ENCODE measurements around the gene RRAGB. TPM values are rescaled to one million over a fixed set of nuclear protein-coding genes. Genes with fewer than 3 reads are reported as not detected.

Gene RRAGB
- polyA plus RNA-seq, 3 donors, result 8.7 to 27.8 (median 16.3) TPM

- Mint-ChIP-seq H3K27ac (no peak overlapping the region), H3K27me3 (ENCODE audit: low read depth in 3 of 3) (peaks cover 0 to 6% (median 0%) of the 10 kb centered on the region in 3 donors), H3K4me1 (no peaks in the 10 kb centered on the region), H3K36me3 (no peaks in the 10 kb centered on the region), H3K9me3 (peaks cover 0 to 6% (median 0%) of the 10 kb centered on the region in 7 donors), H3K4me3 (no peak overlapping the region)
- Histone ChIP-seq H3K4me3 (replicated peaks in 1 of 3; ENCODE audit: low read depth in 2 of 3, low read length in 3 of 3) (no peak overlapping the region), H3K4me1 (ENCODE audit: control insufficient read depth in 1 of 2, insufficient read depth in 2 of 2, low read length in 2 of 2) (no peaks in the 10 kb centered on the region), H3K79me2 (ENCODE audit: insufficient read depth, low read length) (no peaks in the 10 kb centered on the region), H4K20me1 (ENCODE audit: insufficient read depth, low read length) (no peaks in the 10 kb centered on the region), H3K9me3 (replicated peaks in 1 of 2; ENCODE audit: control insufficient read depth in 1 of 2, insufficient read depth in 1 of 2, low read length in 2 of 2) (no peaks in the 10 kb centered on the region), H3K36me3 (replicated peaks in 1 of 2; ENCODE audit: control insufficient read depth in 1 of 2, insufficient read depth in 2 of 2, low read length in 2 of 2) (no peaks in the 10 kb centered on the region), H3K27ac (ENCODE audit: low read depth in 1 of 2, low read length in 2 of 2) (no peak overlapping the region), H3K9ac (ENCODE audit: insufficient read depth, low read length, poor library complexity, severe bottlenecking) (no peak overlapping the region), H3K4me2 (replicated peaks; ENCODE audit: extremely low read depth, low read length, poor library complexity, severe bottlenecking) (no peak overlapping the region), H3K27me3 (ENCODE audit: control insufficient read depth in 2 of 2, insufficient read depth in 2 of 2, low read length in 2 of 2) (no peaks in the 10 kb centered on the region), H2AFZ (ENCODE audit: insufficient read depth, low read depth, low read length, poor library complexity, severe bottlenecking) (no peak overlapping the region)
- intact Hi-C loops (cut with micrococcal nuclease), result no loop called here
- no CpG with 5 or more reads among the region's 3 CpGs for WGBS (ENCODE audit: insufficient coverage)
- no peak for DNase-seq
- TF ChIP-seq CTCF (IDR thresholded peaks at IDR 0.05), result no peak
Observed at GRCh38 chrX:55796496-55796895, 78.9 kb downstream of the RRAGB start.

- H3K27ac Mint-ChIP-seq, result no peak overlapping the region
Observed at GRCh38 chrX:55801811-55802210, 84.3 kb downstream of the RRAGB start.

More at GRCh38 chrX:55801811-55802210, 84.3 kb downstream of the RRAGB start:
- H3K27me3 ChIP-seq (ENCODE audit: control insufficient read depth in 2 of 2, insufficient read depth in 2 of 2, low read length in 2 of 2), result peaks cover 0 to 2% of the 10 kb centered on the region in 2 donors
- H3K9me3 ChIP-seq (replicated peaks in 1 of 2; ENCODE audit: control insufficient read depth in 1 of 2, insufficient read depth in 1 of 2, low read length in 2 of 2), result no peaks in the 10 kb centered on the region
- no peak overlapping the region for H3K27ac ChIP-seq (ENCODE audit: low read depth in 1 of 2, low read length in 2 of 2)
- Mint-ChIP-seq H3K4me3 (no peak overlapping the region), H3K9me3 (peaks cover 0 to 2% (median 0%) of the 10 kb centered on the region in 7 donors), H3K4me1 (no peaks in the 10 kb centered on the region), H3K36me3 (no peaks in the 10 kb centered on the region), H3K27me3 (ENCODE audit: low read depth in 3 of 3) (peaks cover 0 to 6% (median 0%) of the 10 kb centered on the region in 3 donors)
- no peak overlapping the region for H3K4me2 ChIP-seq (replicated peaks; ENCODE audit: extremely low read depth, low read length, poor library complexity, severe bottlenecking)
- H2AFZ ChIP-seq (ENCODE audit: insufficient read depth, low read depth, low read length, poor library complexity, severe bottlenecking), result no peak overlapping the region
- H4K20me1 ChIP-seq (ENCODE audit: insufficient read depth, low read length), result no peaks in the 10 kb centered on the region
- H3K4me3 ChIP-seq (replicated peaks in 1 of 3; ENCODE audit: low read depth in 2 of 3, low read length in 3 of 3), result no peak overlapping the region
- TF ChIP-seq CTCF (IDR thresholded peaks at IDR 0.05), result no peak
- no peaks in the 10 kb centered on the region for H3K4me1 ChIP-seq (ENCODE audit: control insufficient read depth in 1 of 2, insufficient read depth in 2 of 2, low read length in 2 of 2)
- intact Hi-C loops (cut with micrococcal nuclease), result no loop called here
- WGBS (ENCODE audit: insufficient coverage), result no CpG with 5 or more reads among the region's 1 CpG
- H3K9ac ChIP-seq (ENCODE audit: insufficient read depth, low read length, poor library complexity, severe bottlenecking), result no peak overlapping the region
- no peaks in the 10 kb centered on the region for H3K79me2 ChIP-seq (ENCODE audit: insufficient read depth, low read length)
- DNase-seq, result no peak
- no peaks in the 10 kb centered on the region for H3K36me3 ChIP-seq (replicated peaks in 1 of 2; ENCODE audit: control insufficient read depth in 1 of 2, insufficient read depth in 2 of 2, low read length in 2 of 2)

Other genes starting within 250 kb of the RRAGB start
- gene USP51, start 227.9 kb upstream of the RRAGB start, polyA plus RNA-seq, result under 1 TPM in 2 of 3 donors, not detected in 1; 0.05 to 0.18 TPM
- gene FOXR2, start 94.3 kb upstream of the RRAGB start, polyA plus RNA-seq, result not detected

All from CD14-positive monocyte (primary cell).